Mesenchymal stem cell (in vitro differentiated cells and primary cell): ENCODE measurements around the gene SHPK.
A peak's percentile ranks its signal among the peaks of the same experiment; 100 is the strongest.

Experiments
- DNase-seq: peaks from one replicate; pipeline ENCODE4 v3.0.0-alpha.2; 2013
- H2AFZ ChIP-seq: one replicate; pipeline ENCODE4 v1.6.1; 2013; ENCODE audit warnings: low read depth, mild to moderate bottlenecking, control low read depth, inconsistent platforms, low read length, moderate library complexity
- H2AK5ac ChIP-seq: 2 replicates; pipeline ENCODE4 v1.6.1; 2013; ENCODE audit warnings: low read length, moderate library complexity, mild to moderate bottlenecking, inconsistent platforms; ENCODE audit not compliant: severe bottlenecking
- H2BK120ac ChIP-seq: one replicate; pipeline ENCODE4 v1.6.1; 2013; ENCODE audit warnings: low read depth, mild to moderate bottlenecking, inconsistent platforms, low read length, moderate library complexity
- H2BK12ac ChIP-seq, 2 experiments: one replicate each; pipeline ENCODE4 v1.6.1; 2013; ENCODE audit warnings: inconsistent platforms in 2 of 2, low read length in 2 of 2, mild to moderate bottlenecking in 2 of 2, moderate library complexity in 2 of 2, control low read depth in 1 of 2
- H2BK15ac ChIP-seq: one replicate; pipeline ENCODE4 v1.6.1; 2013; ENCODE audit warnings: mild to moderate bottlenecking, low read depth, inconsistent platforms; ENCODE audit not compliant: poor library complexity, severe bottlenecking
- H2BK5ac ChIP-seq: 2 replicates; pipeline ENCODE4 v1.6.1; 2013; ENCODE audit warnings: low read depth, mild to moderate bottlenecking, low read length, control low read depth, inconsistent platforms; ENCODE audit not compliant: poor library complexity, severe bottlenecking
- H3K14ac ChIP-seq, 2 experiments: one replicate each; pipeline ENCODE4 v1.6.1; 2013; ENCODE audit warnings: inconsistent platforms in 2 of 2, low read length in 2 of 2, control low read depth in 1 of 2, mild to moderate bottlenecking in 1 of 2, moderate library complexity in 1 of 2
- H3K18ac ChIP-seq, 2 experiments: one replicate each; pipeline ENCODE4 v1.6.1; 2013; ENCODE audit warnings: inconsistent platforms in 2 of 2, low read length in 2 of 2, control low read depth in 1 of 2, low read depth in 1 of 2, mild to moderate bottlenecking in 1 of 2
- H3K23ac ChIP-seq, 2 experiments: one replicate each; pipeline ENCODE4 v1.6.1; 2013; ENCODE audit warnings: inconsistent platforms in 2 of 2, low read length in 2 of 2, mild to moderate bottlenecking in 2 of 2, moderate library complexity in 2 of 2, control low read depth in 1 of 2
- H3K27ac ChIP-seq: 2 replicates; pipeline ENCODE4 v1.5.1; 2013; ENCODE audit warnings: mild to moderate bottlenecking, moderate library complexity, low read length, control low read depth, inconsistent platforms; ENCODE audit not compliant: poor library complexity, severe bottlenecking
- H3K27me3 ChIP-seq, 2 experiments: 2 replicates each; pipeline versions ENCODE4 v1.6.1 to v1.7.0; 2013; ENCODE audit warnings: low read length in 2 of 2, mild to moderate bottlenecking in 2 of 2, moderate library complexity in 2 of 2, control low read depth in 1 of 2, inconsistent platforms in 1 of 2; ENCODE audit not compliant: control insufficient read depth in 1 of 2, insufficient read depth in 1 of 2
- H3K36me3 ChIP-seq, 2 experiments: 2 replicates each; pipeline versions ENCODE4 v1.6.1 to v1.7.0; 2013; ENCODE audit warnings: low read length in 2 of 2, control low read depth in 1 of 2, inconsistent platforms in 1 of 2, low read depth in 1 of 2, mild to moderate bottlenecking in 1 of 2; ENCODE audit not compliant: insufficient read depth in 2 of 2, control insufficient read depth in 1 of 2
- H3K4ac ChIP-seq, 2 experiments: one replicate each; pipeline ENCODE4 v1.6.1; 2013; ENCODE audit warnings: inconsistent platforms in 2 of 2, low read length in 2 of 2, mild to moderate bottlenecking in 2 of 2, moderate library complexity in 2 of 2, control low read depth in 1 of 2, low read depth in 1 of 2
- H3K4me1 ChIP-seq: 2 replicates; pipeline ENCODE4 v1.6.1; 2013; ENCODE audit warnings: low read depth, low read length, control low read depth; ENCODE audit not compliant: control insufficient read depth, insufficient read depth
- H3K4me2 ChIP-seq: 2 replicates; pipeline ENCODE4 v1.6.1; 2013; ENCODE audit warnings: low read length, mild to moderate bottlenecking, inconsistent platforms; ENCODE audit not compliant: poor library complexity, severe bottlenecking
- H3K4me3 ChIP-seq, 2 experiments: 2 replicates each; pipeline versions ENCODE4 v1.5.1 to v1.7.0; 2013; ENCODE audit warnings: low read length in 2 of 2, mild to moderate bottlenecking in 2 of 2, control low read depth in 1 of 2, low read depth in 1 of 2; ENCODE audit not compliant: insufficient read depth in 1 of 2
- H3K79me1 ChIP-seq: replicated peaks from 2 replicates; pipeline ENCODE4 v1.6.1; 2013; ENCODE audit warnings: mild to moderate bottlenecking, control low read depth, low read length, inconsistent platforms; ENCODE audit not compliant: poor library complexity, severe bottlenecking
- H3K9ac ChIP-seq: 2 replicates; pipeline ENCODE4 v1.7.0; 2013; ENCODE audit warnings: mild to moderate bottlenecking, low read length, moderate library complexity
- H3K9me3 ChIP-seq: 2 replicates; pipeline ENCODE4 v1.7.0; 2013; ENCODE audit warnings: mild to moderate bottlenecking, low read length; ENCODE audit not compliant: control insufficient read depth
- H4K8ac ChIP-seq: one replicate; pipeline ENCODE4 v1.6.1; 2013; ENCODE audit warnings: inconsistent platforms, mild to moderate bottlenecking, low read length, moderate library complexity
- H4K91ac ChIP-seq: one replicate; pipeline ENCODE4 v1.6.1; 2013; ENCODE audit warnings: mild to moderate bottlenecking, low read length, inconsistent platforms
- WGBS: methylation state at CpG from one replicate; pipeline ENCODE4 v1.1.7; 2013; ENCODE audit warnings: mixed read lengths; 5-methylcytosine and 5-hydroxymethylcytosine counted together

SHPK gene

GRCh38 chr17:3610523-3610922, 25.5 kb downstream of the SHPK start:
- no peak overlapping the region for H2BK120ac ChIP-seq
- WGBS, result 98% methylated on average over 14 of the region's 14 CpGs
- no peaks in the 10 kb centered on the region for H3K27me3 ChIP-seq
- no peak overlapping the region for H2BK15ac ChIP-seq
- H2AFZ ChIP-seq, result no peak overlapping the region
- no peak overlapping the region for H3K14ac ChIP-seq
- H4K91ac ChIP-seq, result no peak overlapping the region
- H3K27ac ChIP-seq, result no peak overlapping the region
- H3K4me3 ChIP-seq, result no peak overlapping the region
- H2BK5ac ChIP-seq, result no peak overlapping the region
- H3K4me2 ChIP-seq, result no peak overlapping the region
- no peak overlapping the region for H3K18ac ChIP-seq
- H3K9me3 ChIP-seq, result no peaks in the 10 kb centered on the region
- H3K23ac ChIP-seq, result no peak overlapping the region
- no peak overlapping the region for H3K4ac ChIP-seq
- H4K8ac ChIP-seq, result no peak overlapping the region
- H2BK12ac ChIP-seq, result no peak overlapping the region
- no peak for DNase-seq
- H3K79me1 ChIP-seq, result peaks cover 3% of the 10 kb centered on the region
- H3K9ac ChIP-seq, result no peak overlapping the region
- H2AK5ac ChIP-seq, result no peak overlapping the region
- H3K4me1 ChIP-seq, result peaks cover 2% of the 10 kb centered on the region
- peaks cover 54 to 73% of the 10 kb centered on the region in 2 experiments for H3K36me3 ChIP-seq

- Histone ChIP-seq H3K4ac (no peak overlapping the region), H4K8ac (no peak overlapping the region), H3K23ac (no peak overlapping the region), H2AK5ac (no peak overlapping the region), H2AFZ (no peak overlapping the region), H3K9me3 (no peaks in the 10 kb centered on the region), H2BK12ac (no peak overlapping the region), H3K79me1 (peaks cover 3% of the 10 kb centered on the region), H3K18ac (no peak overlapping the region), H3K27ac (no peak overlapping the region), H4K91ac (no peak overlapping the region), H3K27me3 (no peaks in the 10 kb centered on the region), H2BK15ac (no peak overlapping the region), H3K4me1 (peaks cover 2% of the 10 kb centered on the region), H2BK5ac (no peak overlapping the region), H3K14ac (no peak overlapping the region), H3K4me2 (no peak overlapping the region), H3K36me3 (peaks cover 47 to 71% of the 10 kb centered on the region in 2 experiments), H2BK120ac (no peak overlapping the region), H3K4me3 (no peak overlapping the region), H3K9ac (no peak overlapping the region)
- 98% methylated on average over 10 of the region's 10 CpGs for WGBS
- no peak for DNase-seq
These were observed 26.4 kb downstream of the SHPK start for GRCh38 chr17:3609689-3610088.

GRCh38 chr17:3603870-3604259, 32.2 kb downstream of the SHPK start:
- no peak overlapping the region for H3K4me3 ChIP-seq
- H3K9ac ChIP-seq, result no peak overlapping the region
- no peaks in the 10 kb centered on the region for H3K27me3 ChIP-seq
- H3K14ac ChIP-seq, result no peak overlapping the region
- H2AK5ac ChIP-seq, result no peak overlapping the region
- no peak overlapping the region for H3K23ac ChIP-seq
- no peak overlapping the region for H3K4ac ChIP-seq
- 96% methylated on average over 4 of the region's 4 CpGs for WGBS
- peak overlapping the region; percentile 55 for H4K8ac ChIP-seq
- no peak overlapping the region for H2BK120ac ChIP-seq
- H2BK15ac ChIP-seq, result no peak overlapping the region
- no peak overlapping the region for H4K91ac ChIP-seq
- H3K4me2 ChIP-seq, result no peak overlapping the region
- no peak for DNase-seq
- no peak overlapping the region for H2BK5ac ChIP-seq
- H3K4me1 ChIP-seq, result peaks cover 10% of the 10 kb centered on the region
- H3K79me1 ChIP-seq, result no peaks in the 10 kb centered on the region
- H3K27ac ChIP-seq, result no peak overlapping the region
- no peaks in the 10 kb centered on the region for H3K9me3 ChIP-seq
- H2BK12ac ChIP-seq, result no peak overlapping the region
- H3K18ac ChIP-seq, result no peak overlapping the region
- no peak overlapping the region for H2AFZ ChIP-seq
- H3K36me3 ChIP-seq, result peaks cover 18 to 35% of the 10 kb centered on the region in 2 experiments

GRCh38 chr17:3603119-3603869, 32.8 kb downstream of the SHPK start:
- Histone ChIP-seq H2BK15ac (no peak overlapping the region), H3K79me1 (no peaks in the 10 kb centered on the region), H3K4me1 (peaks cover 10% of the 10 kb centered on the region), H3K27ac (no peak overlapping the region), H3K9me3 (no peaks in the 10 kb centered on the region), H3K4ac (no peak overlapping the region), H3K4me3 (no peak overlapping the region), H2BK5ac (no peak overlapping the region), H3K36me3 (peaks cover 14 to 30% of the 10 kb centered on the region in 2 experiments), H3K18ac (no peak overlapping the region), H2AK5ac (no peak overlapping the region), H3K27me3 (no peaks in the 10 kb centered on the region), H2BK12ac (no peak overlapping the region), H3K14ac (no peak overlapping the region), H2AFZ (no peak overlapping the region), H3K4me2 (no peak overlapping the region), H4K8ac (no peak overlapping the region), H3K23ac (no peak overlapping the region), H3K9ac (peak overlapping the region; percentile 52), H2BK120ac (no peak overlapping the region), H4K91ac (no peak overlapping the region)
- DNase-seq, result peak; percentile 34
- 93% methylated on average over 12 of the region's 17 CpGs for WGBS
